GM18517 (cell line): ENCODE measurements around the gene MFAP4.

Source experiments
- ATAC-seq: cut with Tn5 transposase; IDR thresholded peaks from one replicate; pipeline ENCODE4 v1.9.1; 2021; ENCODE audit warnings: mild to moderate bottlenecking, moderate library complexity; ENCODE audit not compliant: unreplicated experiment

The MFAP4 gene

DNA sequence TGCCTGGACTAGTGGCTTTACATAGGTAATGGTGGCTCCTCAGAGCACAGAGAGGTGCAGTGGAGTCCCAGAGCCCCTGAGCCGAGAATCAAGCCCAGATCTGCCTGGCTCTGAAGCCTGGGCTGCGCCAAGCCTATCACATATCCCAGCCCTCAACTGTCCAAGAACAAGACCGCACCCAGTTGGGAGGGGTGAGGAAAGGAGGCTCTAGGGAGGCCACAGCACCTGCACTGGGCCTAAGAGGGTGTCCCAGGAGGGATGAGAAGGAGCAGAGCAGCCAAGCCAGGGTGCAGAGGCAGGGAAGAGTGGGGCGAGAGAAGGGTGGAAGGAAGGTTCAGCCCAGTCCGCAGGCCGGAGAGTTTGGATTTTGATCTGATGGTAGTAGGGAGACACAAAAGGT lies 23.1 kb upstream of the MFAP4 start:
- no peak for ATAC-seq

DNA sequence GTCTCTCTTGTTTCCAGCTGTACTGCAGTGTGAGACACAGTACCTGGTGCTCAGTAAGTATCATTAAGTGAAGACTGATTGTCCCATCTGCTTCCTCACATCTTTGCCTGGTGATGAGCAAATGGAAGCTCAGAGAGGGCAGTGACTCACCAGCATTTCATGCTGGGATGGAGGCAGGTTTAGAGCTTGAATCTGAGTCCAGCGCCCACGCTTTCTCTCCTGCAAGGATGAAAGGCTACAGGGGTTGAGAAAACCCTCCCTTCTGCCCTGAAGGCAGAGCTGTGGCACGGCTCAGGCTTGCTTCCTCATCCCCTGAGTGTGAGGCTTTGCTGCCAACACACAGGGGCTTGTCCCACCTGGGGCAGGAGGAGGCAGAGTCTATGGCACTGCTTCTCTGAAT lies 22.5 kb upstream of the MFAP4 start:
- ATAC-seq = no peak

GRCh38 chr17:19409066-19409465 lies 22.1 kb upstream of the MFAP4 start:
- ATAC-seq = no peak

DNA sequence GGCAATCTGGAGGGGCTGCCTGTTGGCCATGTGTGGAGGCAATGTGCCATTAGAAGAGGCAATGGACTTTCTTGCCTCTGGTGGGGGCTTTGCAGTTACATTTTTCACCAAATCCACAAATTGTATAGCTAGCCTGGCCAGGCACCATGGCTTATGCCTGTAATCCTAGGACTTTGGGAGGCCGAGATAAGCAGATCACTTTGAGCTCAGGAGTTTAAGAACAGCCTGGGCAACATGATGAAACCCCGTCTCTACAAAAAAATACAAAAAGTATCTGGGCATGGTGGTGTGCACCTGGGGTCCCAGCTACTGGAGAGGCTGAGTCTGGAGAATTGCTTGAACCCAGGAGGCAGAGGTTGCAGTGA lies 21.3 kb upstream of the MFAP4 start:
- ATAC-seq = no peak

- ATAC-seq = no peak
Observed at GRCh38 chr17:19407601-19408345, 20.8 kb upstream of the MFAP4 start.

- ATAC-seq = no peak
Observed at GRCh38 chr17:19405114-19405513, 18.1 kb upstream of the MFAP4 start.

- ATAC-seq = no peak
Observed at GRCh38 chr17:19404264-19404663, 17.3 kb upstream of the MFAP4 start.

DNA sequence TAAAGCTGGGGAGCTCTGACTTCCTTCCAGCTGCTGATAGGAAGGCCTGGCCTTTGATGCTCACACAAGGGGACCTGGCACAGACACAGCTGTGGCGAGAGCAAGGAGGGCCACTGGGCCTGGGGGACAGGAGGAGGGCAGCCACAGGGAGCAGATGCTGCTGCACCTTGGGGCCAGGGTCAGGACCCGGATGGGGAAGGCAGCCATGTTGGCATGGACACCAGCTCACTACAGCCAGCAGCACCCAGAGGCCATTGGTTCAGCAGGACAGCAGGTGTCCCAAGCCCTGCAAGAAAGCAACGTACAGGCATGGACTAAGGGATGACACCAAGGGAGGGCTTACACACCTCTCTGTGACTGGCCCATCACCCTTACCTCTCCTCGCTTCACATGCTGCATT lies 16.0 kb upstream of the MFAP4 start:
- no peak for ATAC-seq

DNA sequence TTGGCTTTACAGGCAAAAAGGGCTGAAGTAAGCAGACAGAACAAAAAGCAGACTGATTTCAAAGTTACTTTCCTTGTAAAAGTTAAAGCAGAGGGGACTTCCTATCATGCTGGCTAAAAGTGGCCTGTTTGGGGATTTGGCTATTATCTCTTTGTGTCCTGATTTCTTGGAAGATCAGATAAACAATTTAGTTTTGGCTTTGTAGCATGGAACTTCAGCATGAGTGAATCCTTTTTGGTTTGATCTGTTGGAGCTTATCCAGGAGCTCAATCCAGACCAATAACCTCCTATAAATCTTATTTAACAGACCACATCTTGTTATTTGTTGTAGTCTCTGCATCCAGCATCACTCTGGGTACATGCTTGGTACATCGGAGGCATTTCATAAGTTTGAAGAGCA lies 15.2 kb upstream of the MFAP4 start:
- ATAC-seq = no peak

DNA sequence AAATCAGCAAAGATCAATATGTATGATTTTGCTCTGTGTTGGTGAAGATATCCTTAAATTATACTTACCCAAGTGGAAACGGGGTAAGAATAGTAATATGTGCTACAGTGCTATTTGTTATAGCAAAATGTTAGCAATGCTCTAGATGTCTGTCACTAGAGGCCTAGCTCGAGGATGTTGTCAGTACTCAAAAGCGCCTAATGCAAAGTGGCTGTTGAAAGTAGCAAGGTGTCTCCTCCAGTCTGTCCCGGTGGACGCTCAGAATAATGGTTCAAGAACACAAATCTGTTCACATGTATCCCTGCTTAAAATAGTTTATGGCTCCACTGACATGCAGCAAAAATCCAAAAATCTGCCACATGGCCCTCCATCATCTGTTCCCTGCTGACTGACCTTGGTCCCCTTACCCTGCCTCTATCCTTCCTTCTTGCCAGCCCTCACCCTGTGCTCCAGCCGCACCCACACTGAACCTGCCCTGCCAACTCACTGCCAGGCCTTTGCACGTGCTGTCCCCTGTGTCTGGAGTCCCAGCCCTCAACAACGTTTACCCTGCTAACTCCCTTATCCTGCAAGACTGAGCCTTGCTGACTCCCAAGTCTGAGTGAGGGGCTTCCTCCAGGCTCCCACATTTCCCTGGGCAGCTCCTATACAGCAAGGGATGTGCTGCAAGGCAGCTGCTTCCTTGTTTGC lies 14.5 kb upstream of the MFAP4 start:
- ATAC-seq = no peak

DNA sequence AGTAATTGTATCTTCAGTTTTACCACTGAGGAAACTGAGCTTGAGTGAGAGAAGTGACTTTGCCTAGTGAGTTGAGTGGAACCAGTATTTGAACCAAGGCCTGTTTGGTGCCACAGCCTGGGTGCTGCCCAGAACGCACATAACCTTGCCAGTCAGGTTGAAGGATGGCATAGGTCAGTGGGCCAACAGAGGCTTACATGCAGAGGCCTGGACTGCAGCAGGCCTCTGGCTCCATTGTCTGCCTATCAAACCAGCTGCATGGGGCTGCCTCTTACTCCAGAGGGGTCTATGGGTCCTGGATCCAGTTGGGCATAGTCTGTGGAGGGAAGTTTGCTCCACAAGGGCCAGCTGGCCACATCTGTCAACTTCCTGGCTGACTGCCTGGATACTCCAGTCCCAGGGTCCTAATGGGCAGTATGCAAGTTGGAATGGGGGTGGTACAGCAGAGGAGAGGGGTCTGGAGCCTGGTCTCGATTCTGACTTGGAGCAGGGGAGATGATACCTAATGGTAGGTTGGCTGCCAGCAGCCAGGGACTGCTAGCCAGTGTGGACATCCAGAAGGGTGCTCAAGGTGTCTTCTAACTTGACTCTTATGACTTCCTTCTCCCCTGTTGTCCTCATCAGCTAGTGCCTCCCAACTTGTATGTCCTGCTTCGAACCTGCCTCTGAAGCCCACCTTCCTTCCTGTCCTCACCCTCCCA lies 12.9 kb upstream of the MFAP4 start:
- no peak for ATAC-seq

GRCh38 chr17:19398301-19399181 lies 11.6 kb upstream of the MFAP4 start:
- no peak for ATAC-seq

- no peak for ATAC-seq
Observed at GRCh38 chr17:19397556-19398041, 10.6 kb upstream of the MFAP4 start.

- ATAC-seq = no peak
Observed at GRCh38 chr17:19392303-19392702, 5.3 kb upstream of the MFAP4 start.

DNA sequence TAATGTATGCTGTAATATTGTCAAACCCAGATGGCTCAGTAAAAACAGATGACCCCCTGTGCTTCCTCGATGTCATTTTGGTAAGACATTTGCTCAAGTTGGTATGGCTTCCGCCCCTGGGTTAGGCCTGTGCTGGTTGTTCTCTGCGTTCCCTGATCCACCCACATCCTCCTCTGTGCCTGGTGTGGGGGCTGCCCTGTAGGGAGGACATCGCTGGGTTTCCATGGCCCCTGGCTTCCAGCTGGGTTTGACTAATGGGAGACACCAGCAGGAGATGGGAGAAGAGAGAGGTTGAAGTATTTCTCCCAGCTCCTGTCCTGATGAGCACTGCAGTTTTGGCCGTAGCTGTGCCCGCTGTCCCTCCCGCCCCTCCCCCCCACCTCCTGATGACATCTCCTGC lies 4.4 kb upstream of the MFAP4 start:
- no peak for ATAC-seq

- ATAC-seq = no peak
Observed at GRCh38 chr17:19390951-19391350, 4.0 kb upstream of the MFAP4 start.

DNA sequence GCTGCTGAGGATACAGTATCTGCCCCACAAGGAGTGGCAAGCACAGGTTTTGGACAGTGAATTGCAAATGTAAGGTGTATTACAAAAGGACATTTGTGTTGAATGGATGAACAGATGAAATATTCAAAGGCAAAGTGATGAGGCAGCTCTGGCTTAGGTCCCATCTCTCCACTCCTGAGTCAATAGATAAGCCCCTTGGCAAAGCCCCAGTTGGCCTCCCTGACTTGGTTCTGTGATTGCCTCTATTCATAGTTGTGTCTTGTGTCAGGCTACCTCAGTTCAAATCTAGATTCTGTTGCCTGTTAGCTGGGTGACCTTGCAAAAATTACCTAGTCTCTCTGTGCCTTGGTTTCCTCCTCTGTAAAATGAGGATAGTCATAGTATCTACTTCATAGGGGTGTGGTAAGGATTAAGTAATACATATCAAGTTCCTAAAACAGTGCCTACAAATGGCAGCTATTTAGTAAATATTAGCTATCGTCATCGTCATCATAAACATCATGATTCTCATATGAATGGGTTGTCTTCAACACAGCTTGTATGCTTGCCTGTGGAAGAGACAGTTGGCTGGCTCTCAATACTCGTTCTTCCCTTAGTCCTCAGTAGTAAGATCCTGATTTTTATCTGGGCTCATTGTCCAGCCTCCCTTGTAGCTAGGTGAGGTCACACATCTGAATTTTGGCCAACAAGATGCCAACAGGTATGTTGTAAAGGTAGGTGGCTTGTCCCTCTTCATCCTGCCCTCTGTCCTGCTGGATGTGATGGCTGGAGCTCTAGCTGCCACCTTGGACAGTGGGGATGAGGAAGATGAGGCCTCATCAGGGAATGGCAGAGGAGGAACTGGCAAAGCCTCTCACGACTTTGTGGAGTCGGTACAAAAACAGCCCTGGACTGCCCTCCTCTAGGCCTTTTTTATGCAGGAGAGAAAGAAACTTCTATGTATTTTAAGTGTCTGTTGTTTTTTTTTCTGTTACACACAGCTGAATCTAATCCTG lies 2.1 kb upstream of the MFAP4 start:
- no peak for ATAC-seq

- no peak for ATAC-seq
Observed at GRCh38 chr17:19387921-19388521, 1.0 kb upstream of the MFAP4 start.
